NCI-H1694 treated with DMSO at 0.1 percent for 48 hours (cell line): Measurements from ENCODE around the gene SPATA17.
"Not testable (repeated sequence)": the region's sequence is repeated elsewhere in the genome, so short reads cannot be mapped to it uniquely, and the experiment has no call there.

Experiments used
- DNase-seq: peaks from one replicate; lab custom pipeline; 2025; lab: John Stamatoyannopoulos, UW

Gene SPATA17

GRCh38 chr1:217630711-217631591 is at the start of gene SPATA17, which contains the start of gene GPATCH2:
SPATA17 (plus strand) TSS chr1:217631344; CDS start chr1:217631379, 35 bp downstream.
GPATCH2 (minus strand) TSS chr1:217631090; CDS start chr1:217630971, 119 bp downstream.
- DNase-seq: peak; percentile 98

GRCh38 chr1:217584286-217584811 is 46.8 kb upstream of the SPATA17 start:
- not testable (repeated sequence) for DNase-seq

- no peak for DNase-seq
These were observed 45.6 kb upstream of the SPATA17 start for GRCh38 chr1:217585577-217585976.

DNA sequence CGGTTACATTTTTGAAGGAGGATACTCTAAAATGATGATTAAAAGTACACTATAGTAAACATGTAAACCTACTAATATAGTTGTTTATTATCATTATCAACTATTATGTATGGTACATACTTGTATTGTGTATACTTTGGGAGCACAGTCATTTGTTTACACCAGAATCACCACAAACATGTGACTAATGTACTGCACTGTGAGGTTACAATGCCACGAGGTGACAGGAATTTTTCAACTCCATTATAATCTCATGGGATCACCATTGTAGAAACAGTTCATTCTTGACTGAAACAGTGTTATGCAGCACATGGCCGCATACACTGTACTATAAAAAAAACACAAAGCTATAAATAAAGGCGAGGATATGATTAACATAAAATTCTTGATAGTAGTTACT is 44.6 kb upstream of the SPATA17 start:
- DNase-seq: no peak

DNA sequence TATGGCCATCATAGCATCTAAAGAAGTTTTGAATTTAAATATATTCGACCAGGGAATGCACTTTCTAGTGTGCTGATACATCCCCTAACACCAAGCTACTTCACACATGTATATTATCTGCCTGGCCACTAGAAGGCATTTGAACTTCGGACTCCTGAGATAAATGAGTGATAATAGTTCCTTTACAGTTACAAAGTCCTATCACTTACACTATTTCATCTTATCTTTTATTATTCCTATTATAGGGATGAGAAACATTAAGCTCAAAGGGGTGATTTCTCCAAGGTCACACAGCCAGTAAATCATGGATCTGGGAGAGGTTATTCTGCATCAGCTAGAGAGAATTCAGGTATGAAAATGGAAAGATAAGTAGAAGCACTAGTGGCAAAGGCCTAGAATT is 40.5 kb upstream of the SPATA17 start:
- no peak for DNase-seq

- DNase-seq: no peak
These were observed 32.0 kb upstream of the SPATA17 start for GRCh38 chr1:217599154-217599553.

DNA sequence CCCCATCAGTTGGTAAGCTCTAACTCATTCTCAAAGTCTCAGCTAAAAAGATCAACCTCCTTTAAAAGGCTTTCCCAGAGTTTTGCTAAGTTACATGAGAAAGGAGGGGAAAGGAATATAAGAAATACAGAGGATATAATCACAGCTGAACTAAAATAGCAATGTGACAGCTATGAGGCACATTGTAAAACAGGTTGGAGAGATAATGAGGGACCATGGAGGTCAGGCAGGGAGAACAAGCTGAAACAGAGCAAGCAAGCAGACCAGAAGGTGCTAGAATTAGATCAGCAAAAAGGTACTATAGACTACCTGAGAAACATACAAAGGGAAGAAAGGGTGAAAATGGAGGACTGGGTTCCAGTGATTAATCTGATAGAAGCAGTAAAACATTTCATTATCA is 28.8 kb upstream of the SPATA17 start:
- no peak for DNase-seq

DNA sequence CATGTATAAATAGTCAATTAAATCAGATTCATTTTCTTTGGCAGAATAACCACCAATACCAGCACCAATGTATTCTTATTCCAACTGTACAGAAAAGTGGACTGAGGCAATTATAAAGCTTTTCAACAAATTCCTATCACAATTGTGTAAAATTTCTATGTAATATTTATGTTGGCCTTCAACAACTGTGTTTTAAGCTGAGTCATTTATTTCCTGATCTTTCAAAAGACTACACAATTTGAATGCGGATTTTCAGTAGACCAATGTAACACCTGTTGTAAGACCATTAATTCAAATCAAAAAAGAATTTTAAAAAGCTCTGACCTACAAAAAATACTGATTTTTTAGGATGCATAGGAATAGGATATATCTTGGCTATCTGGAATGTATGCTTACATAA is 25.8 kb upstream of the SPATA17 start:
- no peak for DNase-seq

GRCh38 chr1:217614200-217614712 is 16.9 kb upstream of the SPATA17 start:
- no peak for DNase-seq

DNA sequence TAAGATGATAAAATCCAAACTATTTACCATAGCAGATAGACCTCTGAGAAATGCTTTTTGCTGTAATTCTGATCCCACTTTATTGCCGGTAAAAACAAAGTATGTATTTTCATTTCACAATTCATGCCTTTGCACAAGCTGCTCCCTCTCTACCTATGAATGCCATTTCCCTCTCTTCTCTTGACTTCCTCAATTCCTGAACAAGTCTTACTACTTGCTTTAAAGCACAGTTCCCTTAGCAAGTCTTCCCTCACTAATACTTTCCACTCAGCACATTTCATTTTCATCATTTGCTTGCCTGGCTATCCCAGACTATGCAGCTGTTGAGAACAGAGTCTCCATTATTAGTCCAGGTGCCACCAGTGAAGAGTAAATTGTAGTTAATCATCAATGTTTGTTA is 14.0 kb upstream of the SPATA17 start:
- DNase-seq: no peak

DNA sequence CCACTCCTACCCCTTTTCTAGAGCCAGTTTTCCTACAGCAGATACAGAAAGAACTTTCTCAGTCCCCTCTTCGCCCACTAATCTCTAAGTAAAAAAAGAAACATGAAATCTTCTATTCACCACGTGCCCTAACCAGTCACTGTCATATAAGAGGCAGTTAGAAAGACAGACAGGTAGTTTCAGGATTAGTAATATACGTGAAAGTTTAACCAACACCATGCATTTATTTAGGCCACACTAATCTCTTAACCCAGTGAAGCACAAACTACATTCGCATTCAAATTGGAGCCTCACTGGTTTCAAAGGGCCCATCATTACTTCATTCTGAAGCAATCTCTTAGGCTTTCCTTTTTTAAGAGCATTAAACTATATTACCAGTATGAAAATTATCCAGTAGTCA is 10.3 kb upstream of the SPATA17 start:
- DNase-seq: no peak

GRCh38 chr1:217622042-217622441 is 9.1 kb upstream of the SPATA17 start:
- DNase-seq: no peak

- DNase-seq: no peak
These were observed 4.8 kb upstream of the SPATA17 start for GRCh38 chr1:217626321-217626720.

DNA sequence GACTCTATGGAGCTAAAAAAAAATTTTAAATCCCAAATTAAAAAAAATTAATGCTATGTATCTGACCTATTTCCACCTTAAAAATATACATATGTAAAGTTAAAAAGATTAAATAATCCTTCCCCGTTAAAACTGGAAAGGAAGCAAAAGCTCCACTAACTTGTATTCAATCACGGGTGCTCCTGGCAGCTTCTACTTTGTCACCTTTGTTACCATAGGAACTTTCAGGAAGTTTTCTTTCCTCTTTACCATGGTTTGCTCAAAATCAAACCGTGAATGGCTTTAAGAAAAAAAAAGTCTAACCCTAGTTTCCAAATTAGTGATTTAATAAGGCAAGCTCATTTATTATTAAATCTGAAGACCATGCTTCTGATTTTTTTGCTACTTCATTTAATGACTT is 3.7 kb upstream of the SPATA17 start:
- no peak for DNase-seq

- DNase-seq: no peak
These were observed 11.3 kb downstream of the SPATA17 start for GRCh38 chr1:217642455-217642854.

GRCh38 chr1:217647791-217648190 is 16.6 kb downstream of the SPATA17 start:
- no peak for DNase-seq

DNA sequence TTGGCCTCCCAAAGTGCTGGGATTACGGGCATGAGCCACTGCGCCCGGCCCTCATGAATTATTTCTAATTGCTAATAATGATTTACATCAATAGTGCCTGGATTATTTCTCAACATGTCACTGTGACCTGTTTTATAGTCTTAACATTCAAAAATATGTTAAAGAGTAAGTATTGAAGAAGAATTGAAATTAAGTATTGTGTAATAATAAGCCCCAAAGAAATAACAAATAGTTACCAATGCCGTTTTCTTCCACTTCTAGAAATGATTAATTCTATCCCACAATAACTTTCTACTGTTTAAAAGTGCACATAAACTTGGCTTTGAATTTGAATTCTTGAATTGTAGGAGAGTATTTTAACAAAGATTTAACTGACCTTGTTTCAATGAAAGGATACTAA is 19.5 kb downstream of the SPATA17 start:
- no peak for DNase-seq

DNA sequence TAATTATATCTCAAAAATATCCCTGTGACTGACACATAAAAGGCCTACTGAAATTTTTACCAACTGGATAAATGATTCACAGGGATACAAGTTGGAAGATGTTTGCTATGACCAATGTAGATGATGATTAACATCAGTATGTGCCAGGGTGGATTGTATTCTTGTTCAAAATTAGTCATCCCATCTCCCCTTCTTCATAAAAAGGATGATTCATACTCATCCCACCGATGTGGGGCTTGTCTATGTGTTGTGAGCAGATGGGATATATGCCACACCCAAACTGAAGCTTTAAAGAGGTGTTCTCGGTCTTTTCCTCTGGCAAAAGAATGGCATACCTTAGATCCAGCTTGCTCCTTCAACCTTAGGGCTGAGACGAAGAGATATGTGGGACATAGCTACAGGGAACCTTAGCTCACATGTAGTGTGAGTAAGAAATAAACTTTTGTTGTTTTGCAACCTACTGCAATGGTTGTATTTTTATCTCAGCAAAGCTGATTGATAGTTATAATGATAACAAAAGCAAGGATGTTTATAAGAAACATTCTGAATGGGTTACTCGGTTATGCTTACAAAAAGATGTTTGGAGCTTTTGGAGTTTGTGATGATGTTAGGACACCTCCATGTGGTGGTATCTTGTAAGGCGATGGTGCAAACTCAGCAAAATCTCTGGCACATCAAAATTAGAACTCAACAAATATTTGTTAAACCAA is 29.4 kb downstream of the SPATA17 start:
- DNase-seq: no peak

GRCh38 chr1:217661407-217661806 is 30.3 kb downstream of the SPATA17 start:
- DNase-seq: no peak

DNA sequence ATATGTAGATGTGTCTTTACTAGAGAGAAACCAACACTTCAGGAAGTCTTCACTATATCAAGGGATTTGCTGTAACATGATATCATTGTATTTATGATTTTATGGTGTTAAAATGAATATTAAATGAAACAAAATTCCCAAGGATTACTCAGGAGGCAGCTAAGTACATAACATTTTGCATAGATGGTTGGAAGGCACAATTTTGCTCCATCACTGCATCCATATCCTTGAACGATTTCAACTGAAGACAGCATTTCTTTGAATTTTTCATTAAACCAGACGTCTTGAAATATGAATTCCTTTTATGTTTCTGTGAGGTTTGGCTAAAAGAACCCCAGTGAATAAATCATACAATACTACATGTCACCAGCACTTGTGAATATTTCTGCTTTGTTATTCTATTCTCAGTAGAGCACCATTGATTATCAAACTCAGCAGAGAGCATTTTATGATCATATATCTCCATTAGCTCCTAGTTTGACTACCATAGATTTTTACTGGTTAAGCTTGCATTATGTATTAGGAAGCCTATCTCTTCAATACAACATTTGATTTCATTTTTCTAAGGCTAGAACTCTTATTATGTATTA is 37.3 kb downstream of the SPATA17 start:
- no peak for DNase-seq

DNA sequence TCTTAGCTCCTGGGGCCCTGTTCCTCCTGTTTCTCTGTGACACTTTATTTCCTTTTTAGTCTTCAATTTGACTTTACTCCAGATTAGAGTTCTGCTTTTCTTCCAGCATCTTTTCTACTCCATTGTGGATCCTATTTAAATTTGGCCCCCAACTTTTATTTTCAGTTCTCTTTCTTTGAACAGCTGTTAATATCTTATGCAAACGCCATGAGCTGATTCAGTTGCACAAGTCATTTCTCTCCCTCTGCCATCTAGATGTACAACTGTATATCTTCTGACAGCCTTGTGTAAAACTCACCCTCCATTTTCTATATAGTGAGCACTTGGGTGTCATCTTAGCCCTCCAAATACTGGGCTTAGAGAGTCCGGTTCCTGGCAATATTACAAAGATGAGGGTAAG is 42.2 kb downstream of the SPATA17 start:
- DNase-seq: no peak

DNA sequence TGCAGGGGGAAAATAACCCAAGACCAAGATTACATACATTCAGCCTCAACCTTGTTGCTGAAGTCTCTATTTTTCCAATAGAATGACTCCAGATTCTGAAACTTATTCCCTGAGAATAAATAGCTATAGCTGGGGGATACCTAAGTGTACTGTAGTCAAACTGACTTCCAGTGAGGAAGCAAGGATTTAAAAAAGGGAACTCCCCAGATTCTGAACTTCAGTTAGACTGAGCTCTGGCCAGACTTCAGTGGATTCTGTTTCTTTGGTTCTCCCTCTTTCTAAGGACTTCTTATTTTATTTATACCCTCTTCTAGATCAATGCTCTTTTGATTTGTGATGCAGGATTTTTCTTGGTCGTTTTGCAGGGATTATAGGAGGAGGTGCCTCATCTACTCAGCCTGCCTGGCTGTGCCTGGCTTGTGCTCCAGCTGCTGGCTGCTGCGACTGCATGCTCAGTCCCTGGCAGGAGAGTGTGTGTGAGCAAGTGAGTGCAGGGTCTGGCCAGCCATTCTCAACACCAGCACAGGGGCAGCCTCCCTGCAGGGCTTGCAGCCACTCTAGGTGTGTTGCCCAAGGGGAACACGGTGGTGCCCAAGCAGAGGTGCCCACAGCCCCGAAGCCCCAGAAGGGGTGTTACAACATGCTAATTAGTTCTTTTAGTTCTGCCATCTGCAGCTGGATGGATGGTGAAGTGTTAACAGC is 43.0 kb downstream of the SPATA17 start:
- DNase-seq: no peak
